Activated CD4-positive, CD25-positive, alpha-beta regulatory T cell treated with anti-CD3 and anti-CD28 coated beads, Interleukin-2, amount 50 U/mL, for 16 hours (primary cell): ENCODE results near the gene PDCD11.
"Not testable (repeated sequence)": the region's sequence is repeated elsewhere in the genome, so short reads cannot be mapped to it uniquely, and the experiment has no call there.

ENCODE experiments used
- DNase-seq: peaks from one replicate; pipeline ENCODE4 v3.0.0-alpha.2; 2020; ENCODE audit warnings: low read depth, low spot score

The PDCD11 gene

GRCh38 chr10:103396067-103396788, at the start of gene PDCD11, which contains the start of gene ATP5MK:
PDCD11 (plus strand) TSS chr10:103396626; CDS start chr10:103398427, 1,801 bp downstream.
ATP5MK (minus strand) TSS chr10:103396475; CDS start chr10:103392457, 4,018 bp downstream.
- DNase-seq: peak; percentile 96

- DNase-seq: no peak
These were observed 46.3 kb upstream of the PDCD11 start for GRCh38 chr10:103350175-103350516.

GRCh38 chr10:103350517-103351260, 45.7 kb upstream of the PDCD11 start, which contains the start of gene PCGF6:
PCGF6 (minus strand) TSS chr10:103351140; CDS start chr10:103351066, 74 bp downstream.
- peak; percentile 38 for DNase-seq

- no peak for DNase-seq
These were observed 43.1 kb upstream of the PDCD11 start for GRCh38 chr10:103353281-103353680.

GRCh38 chr10:103354567-103354966, 41.9 kb upstream of the PDCD11 start:
- not testable (repeated sequence) for DNase-seq

- no peak for DNase-seq
These were observed 40.4 kb upstream of the PDCD11 start for GRCh38 chr10:103355906-103356599.

- DNase-seq: not testable (repeated sequence)
These were observed 36.9 kb upstream of the PDCD11 start for GRCh38 chr10:103359493-103359892.

- not testable (repeated sequence) for DNase-seq
These were observed 35.6 kb upstream of the PDCD11 start for GRCh38 chr10:103360791-103361190.

- no peak for DNase-seq
These were observed 29.0 kb upstream of the PDCD11 start for GRCh38 chr10:103367379-103367781.

GRCh38 chr10:103367782-103368518, 28.5 kb upstream of the PDCD11 start, which contains the start of gene TAF5:
TAF5 (plus strand) TSS chr10:103367976; CDS start chr10:103367990, 14 bp downstream.
- peak; percentile 85 for DNase-seq

- DNase-seq: no peak
These were observed 22.9 kb upstream of the PDCD11 start for GRCh38 chr10:103373544-103373943.

- no peak for DNase-seq
These were observed 22.2 kb upstream of the PDCD11 start for GRCh38 chr10:103374263-103374662.

GRCh38 chr10:103382769-103383168, 13.7 kb upstream of the PDCD11 start:
- DNase-seq: no peak

- no peak for DNase-seq
These were observed 2.2 kb upstream of the PDCD11 start for GRCh38 chr10:103394180-103394579.

GRCh38 chr10:103395754-103396066, 716 bp upstream of the PDCD11 start:
- no peak for DNase-seq

- no peak for DNase-seq
These were observed 312 bp downstream of the PDCD11 start for GRCh38 chr10:103396789-103397087.

GRCh38 chr10:103397191-103397825, 882 bp downstream of the PDCD11 start:
- DNase-seq: no peak

- no peak for DNase-seq
These were observed 17.1 kb downstream of the PDCD11 start for GRCh38 chr10:103413564-103413963.

GRCh38 chr10:103415581-103415980, 19.2 kb downstream of the PDCD11 start:
- no peak for DNase-seq

GRCh38 chr10:103416436-103417147, 20.2 kb downstream of the PDCD11 start:
- peak; percentile 32 for DNase-seq

GRCh38 chr10:103417148-103417469, 20.7 kb downstream of the PDCD11 start:
- not testable (repeated sequence) for DNase-seq
